ENCODE data around the gene CFAP73. TPM values are rescaled to one million over a fixed set of nuclear protein-coding genes. Genes with fewer than 3 reads are reported as not detected.

Gene CFAP73
- polyA plus RNA-seq, 1 donor from 2014 or later, result not detected

GRCh38 chr12:113174461-113175384, 25.2 kb downstream of the CFAP73 start:
- Histone ChIP-seq H2AFZ (ENCODE audit: low read depth, low read length) (no peak overlapping the region), H3K27me3 (ENCODE audit: insufficient read depth, low read depth, low read length) (no peaks in the 10 kb centered on the region), H3F3A (ENCODE audit: insufficient read depth, low read length, poor library complexity, severe bottlenecking) (no peaks in the 10 kb centered on the region), H3K4me2 (ENCODE audit: low read length) (no peak overlapping the region), H3K9me3 (ENCODE audit: low read length) (no peaks in the 10 kb centered on the region), H3K9me2 (ENCODE audit: insufficient read depth, low read length) (no peaks in the 10 kb centered on the region), H3K9ac (ENCODE audit: low read length) (no peak overlapping the region), H3K27ac (ENCODE audit: low read length) (no peak overlapping the region), H3K4me3 (ENCODE audit: low read length) (no peak overlapping the region), H3K79me2 (replicated peaks; ENCODE audit: insufficient read depth, low read length) (no peaks in the 10 kb centered on the region), H4K20me1 (ENCODE audit: insufficient read depth) (no peaks in the 10 kb centered on the region), H3K36me3 (ENCODE audit: insufficient read depth, low read length) (peaks cover 11% of the 10 kb centered on the region)
- no peak for TF ChIP-seq EZH2 (IDR thresholded peaks at IDR 0.05; ENCODE audit: borderline replicate concordance, insufficient read depth, low read length, poor library complexity, severe bottlenecking)
- no peak for TF ChIP-seq TAF1 (IDR thresholded peaks at IDR 0.05; ENCODE audit: low read depth)
- TF ChIP-seq RAD21 (conservative IDR thresholded peaks at IDR 0.05), result peak; percentile 95
- TF ChIP-seq, protein P1, sequence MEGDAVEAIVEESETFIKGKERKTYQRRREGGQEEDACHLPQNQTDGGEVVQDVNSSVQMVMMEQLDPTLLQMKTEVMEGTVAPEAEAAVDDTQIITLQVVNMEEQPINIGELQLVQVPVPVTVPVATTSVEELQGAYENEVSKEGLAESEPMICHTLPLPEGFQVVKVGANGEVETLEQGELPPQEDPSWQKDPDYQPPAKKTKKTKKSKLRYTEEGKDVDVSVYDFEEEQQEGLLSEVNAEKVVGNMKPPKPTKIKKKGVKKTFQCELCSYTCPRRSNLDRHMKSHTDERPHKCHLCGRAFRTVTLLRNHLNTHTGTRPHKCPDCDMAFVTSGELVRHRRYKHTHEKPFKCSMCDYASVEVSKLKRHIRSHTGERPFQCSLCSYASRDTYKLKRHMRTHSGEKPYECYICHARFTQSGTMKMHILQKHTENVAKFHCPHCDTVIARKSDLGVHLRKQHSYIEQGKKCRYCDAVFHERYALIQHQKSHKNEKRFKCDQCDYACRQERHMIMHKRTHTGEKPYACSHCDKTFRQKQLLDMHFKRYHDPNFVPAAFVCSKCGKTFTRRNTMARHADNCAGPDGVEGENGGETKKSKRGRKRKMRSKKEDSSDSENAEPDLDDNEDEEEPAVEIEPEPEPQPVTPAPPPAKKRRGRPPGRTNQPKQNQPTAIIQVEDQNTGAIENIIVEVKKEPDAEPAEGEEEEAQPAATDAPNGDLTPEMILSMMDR (IDR thresholded peaks at IDR 0.05; ENCODE audit: poor library complexity, severe bottlenecking), result peak; percentile 96
- TF ChIP-seq MXI1 (conservative IDR thresholded peaks at IDR 0.05; ENCODE audit: poor library complexity, severe bottlenecking), result no peak
- TF ChIP-seq EP300 (conservative IDR thresholded peaks at IDR 0.05; ENCODE audit: poor library complexity, severe bottlenecking), result no peak
- no peak for TF ChIP-seq POLR2AphosphoS5 (IDR thresholded peaks at IDR 0.05)
- peak; percentile 96 for TF ChIP-seq SMC3 (conservative IDR thresholded peaks at IDR 0.05; ENCODE audit: poor library complexity)
- TF ChIP-seq REST (IDR thresholded peaks at IDR 0.05; ENCODE audit: borderline replicate concordance), result no peak

GRCh38 chr12:113179023-113179422, 29.5 kb downstream of the CFAP73 start:
- H3K79me2 ChIP-seq (replicated peaks; ENCODE audit: insufficient read depth, low read length), result peaks cover 5% of the 10 kb centered on the region
- H3K27ac ChIP-seq (ENCODE audit: low read length), result no peak overlapping the region
- TF ChIP-seq TAF1 (IDR thresholded peaks at IDR 0.05; ENCODE audit: low read depth) (no peak), EP300 (conservative IDR thresholded peaks at IDR 0.05; ENCODE audit: poor library complexity, severe bottlenecking) (no peak), RAD21 (conservative IDR thresholded peaks at IDR 0.05) (no peak), POLR2AphosphoS5 (IDR thresholded peaks at IDR 0.05) (no peak), EZH2 (IDR thresholded peaks at IDR 0.05; ENCODE audit: borderline replicate concordance, insufficient read depth, low read length, poor library complexity, severe bottlenecking) (no peak)
- no peaks in the 10 kb centered on the region for H4K20me1 ChIP-seq (ENCODE audit: insufficient read depth)
- no peaks in the 10 kb centered on the region for H3K27me3 ChIP-seq (ENCODE audit: insufficient read depth, low read depth, low read length)
- no peak overlapping the region for H2AFZ ChIP-seq (ENCODE audit: low read depth, low read length)
- H3K36me3 ChIP-seq (ENCODE audit: insufficient read depth, low read length), result peaks cover 8% of the 10 kb centered on the region
- no peak overlapping the region for H3K4me2 ChIP-seq (ENCODE audit: low read length)
- no peaks in the 10 kb centered on the region for H3K9me3 ChIP-seq (ENCODE audit: low read length)
- no peak overlapping the region for H3K4me3 ChIP-seq (ENCODE audit: low read length)
- no peak overlapping the region for H3K9ac ChIP-seq (ENCODE audit: low read length)
- H3F3A ChIP-seq (ENCODE audit: insufficient read depth, low read length, poor library complexity, severe bottlenecking), result no peaks in the 10 kb centered on the region
- no peaks in the 10 kb centered on the region for H3K9me2 ChIP-seq (ENCODE audit: insufficient read depth, low read length)

Data from neural cell (in vitro differentiated cells).